Measurements from ENCODE around the gene RASGRP3.
"Not testable (repeated sequence)": the region's sequence is repeated elsewhere in the genome, so short reads cannot be mapped to it uniquely, and the experiment has no call there.

The RASGRP3 gene

GRCh38 chr2:33441235-33441810 is 35.1 kb upstream of the RASGRP3 start:
- H3K4me3 ChIP-seq (ENCODE audit: low read depth, low read length) = no peak overlapping the region
- H3K27me3 ChIP-seq (ENCODE audit: insufficient read depth, low read depth, severe bottlenecking) = no peaks in the 10 kb centered on the region
- peak; percentile 82 for TF ChIP-seq CTCF (IDR thresholded peaks at IDR 0.05; ENCODE audit: low read depth, low read length)
- no peak overlapping the region for H3K27ac ChIP-seq
- no peaks in the 10 kb centered on the region for H3K36me3 ChIP-seq
- no peaks in the 10 kb centered on the region for H3K9me3 ChIP-seq (ENCODE audit: severe bottlenecking)
- peak; percentile 63 for DNase-seq

GRCh38 chr2:33442052-33442451 is 34.4 kb upstream of the RASGRP3 start:
- not testable (repeated sequence) for H3K36me3 ChIP-seq; DNase-seq; H3K27ac ChIP-seq; H3K27me3 ChIP-seq (ENCODE audit: insufficient read depth, low read depth, severe bottlenecking); H3K4me3 ChIP-seq (ENCODE audit: low read depth, low read length); H3K9me3 ChIP-seq (ENCODE audit: severe bottlenecking)

GRCh38 chr2:33442528-33443079 is 33.8 kb upstream of the RASGRP3 start:
- no peak for TF ChIP-seq CTCF (IDR thresholded peaks at IDR 0.05; ENCODE audit: low read depth, low read length)
- no peaks in the 10 kb centered on the region for H3K27me3 ChIP-seq (ENCODE audit: insufficient read depth, low read depth, severe bottlenecking)
- no peak overlapping the region for H3K27ac ChIP-seq
- no peak for DNase-seq
- H3K36me3 ChIP-seq = no peaks in the 10 kb centered on the region
- H3K4me3 ChIP-seq (ENCODE audit: low read depth, low read length) = no peak overlapping the region
- H3K9me3 ChIP-seq (ENCODE audit: severe bottlenecking) = no peaks in the 10 kb centered on the region

- H3K36me3 ChIP-seq = no peaks in the 10 kb centered on the region
- no peaks in the 10 kb centered on the region for H3K27me3 ChIP-seq (ENCODE audit: insufficient read depth, low read depth, severe bottlenecking)
- no peak for TF ChIP-seq CTCF (IDR thresholded peaks at IDR 0.05; ENCODE audit: low read depth, low read length)
- no peak for DNase-seq
- H3K4me3 ChIP-seq (ENCODE audit: low read depth, low read length) = no peak overlapping the region
- no peaks in the 10 kb centered on the region for H3K9me3 ChIP-seq (ENCODE audit: severe bottlenecking)
- H3K27ac ChIP-seq = no peak overlapping the region
These were observed 33.1 kb upstream of the RASGRP3 start for GRCh38 chr2:33443274-33443829.

GRCh38 chr2:33444967-33445366 is 31.5 kb upstream of the RASGRP3 start:
- TF ChIP-seq CTCF (IDR thresholded peaks at IDR 0.05; ENCODE audit: low read depth, low read length) = no peak
- H3K27me3 ChIP-seq (ENCODE audit: insufficient read depth, low read depth, severe bottlenecking) = no peaks in the 10 kb centered on the region
- H3K36me3 ChIP-seq = no peaks in the 10 kb centered on the region
- no peak overlapping the region for H3K4me3 ChIP-seq (ENCODE audit: low read depth, low read length)
- no peak for DNase-seq
- no peak overlapping the region for H3K27ac ChIP-seq
- no peaks in the 10 kb centered on the region for H3K9me3 ChIP-seq (ENCODE audit: severe bottlenecking)

- no peaks in the 10 kb centered on the region for H3K27me3 ChIP-seq (ENCODE audit: insufficient read depth, low read depth, severe bottlenecking)
- H3K4me3 ChIP-seq (ENCODE audit: low read depth, low read length) = no peak overlapping the region
- no peaks in the 10 kb centered on the region for H3K36me3 ChIP-seq
- no peak for TF ChIP-seq CTCF (IDR thresholded peaks at IDR 0.05; ENCODE audit: low read depth, low read length)
- DNase-seq = no peak
- H3K27ac ChIP-seq = no peak overlapping the region
- H3K9me3 ChIP-seq (ENCODE audit: severe bottlenecking) = no peaks in the 10 kb centered on the region
These were observed 28.1 kb upstream of the RASGRP3 start for GRCh38 chr2:33448220-33448899.
